K562 (cell line): ENCODE measurements around the gene DPP9. TPM values are rescaled to one million over a fixed set of nuclear protein-coding genes. Genes with fewer than 3 reads are reported as not detected.

Experiments
- ARID2 ChIP-seq: fragments of 450-650 bp; IDR thresholded peaks from 2 replicates; pipeline ENCODE4 v1.6.1; 2017; ENCODE audit warnings: antibody characterized with exemption, mild to moderate bottlenecking
- BRF1 ChIP-seq: IDR thresholded peaks from 3 replicates; pipeline ENCODE4 v1.6.1; 2011; ENCODE audit warnings: borderline replicate concordance, mild to moderate bottlenecking; ENCODE audit not compliant: insufficient read length; ENCODE audit errors: extremely low read depth
- CREB1 ChIP-seq, 2 experiments: sonication (generic) in 1 of 2; formaldehyde crosslinking in 1 of 2; IDR thresholded peaks; 2 replicates each; pipeline versions ENCODE4 v1.6.1 to v1.8.0; 2012 to 2022; ENCODE audit warnings: inconsistent platforms in 1 of 2, mild to moderate bottlenecking in 1 of 2, missing genetic modification reagents in 1 of 2, moderate library complexity in 1 of 2
- FOXA3 ChIP-seq, 2 experiments: fragments of 450-650 bp in 1 of 2; sonication (generic) in 1 of 2; formaldehyde crosslinking; IDR thresholded peaks in 1 of 2; conservative IDR thresholded peaks in 1 of 2; 2 replicates each; pipeline versions ENCODE4 v1.4.0 to v1.8.0; 2020 to 2022; ENCODE audit warnings: mild to moderate bottlenecking in 2 of 2, missing genetic modification reagents in 1 of 2
- GABPA ChIP-seq: fragments of 200-800 bp; sonication (Bioruptor generic); conservative IDR thresholded peaks from 2 replicates; pipeline ENCODE4 v1.6.1; 2016; ENCODE audit warnings: low read depth, missing genetic modification characterization, missing compliant biosample characterization
- HDAC1 ChIP-seq, 2 experiments: fragments of 450-650 bp; IDR thresholded peaks; 2 replicates each; pipeline ENCODE4 v1.6.1; 2016 to 2017; ENCODE audit warnings: inconsistent platforms in 1 of 2, mild to moderate bottlenecking in 1 of 2, moderate library complexity in 1 of 2
- MAFK ChIP-seq: IDR thresholded peaks from 2 replicates; pipeline ENCODE4 v1.6.1; 2011; ENCODE audit warnings: low read length, improper control_type of control experiment
- MYC ChIP-seq, 2 experiments: fragments of 250-450 bp in 1 of 2; sonication (Bioruptor Pico) in 1 of 2; IDR thresholded peaks; 2 replicates each; pipeline versions ENCODE4 v1.5.1 to v1.6.1; 2012 to 2021; ENCODE audit warnings: low read depth in 2 of 2, borderline replicate concordance in 1 of 2, improper control_type of control experiment in 1 of 2, low read length in 1 of 2, mild to moderate bottlenecking in 1 of 2, moderate library complexity in 1 of 2
- NFYB ChIP-seq: IDR thresholded peaks from 2 replicates; pipeline ENCODE4 v1.6.1; 2011; ENCODE audit warnings: mild to moderate bottlenecking, moderate library complexity; ENCODE audit not compliant: insufficient read length; ENCODE audit errors: extremely low read depth
- NR1H2 ChIP-seq: sonication (generic); formaldehyde crosslinking; IDR thresholded peaks from 2 replicates; pipeline ENCODE4 v1.4.0; 2020; ENCODE audit warnings: mild to moderate bottlenecking, missing genetic modification reagents
- PRDM10 ChIP-seq: fragments of 450-650 bp; IDR thresholded peaks from 2 replicates; pipeline ENCODE4 v1.6.1; 2018; ENCODE audit not compliant: partially characterized antibody
- PRMT5 ChIP-seq: sonication (generic); formaldehyde crosslinking; IDR thresholded peaks from 2 replicates; pipeline ENCODE4 v1.5.0; 2020; ENCODE audit warnings: missing genetic modification reagents
- SMAD3 ChIP-seq: fragments of 450-650 bp; formaldehyde crosslinking; conservative IDR thresholded peaks from 2 replicates; pipeline ENCODE4 v1.4.0; 2020; ENCODE audit warnings: mild to moderate bottlenecking
- SMAD4 ChIP-seq: fragments of 250-450 bp; sonication (Bioruptor Pico); conservative IDR thresholded peaks from 2 replicates; pipeline ENCODE4 v1.8.0; 2021; ENCODE audit warnings: inconsistent platforms, mild to moderate bottlenecking, moderate library complexity
- TARDBP ChIP-seq: fragments of 450-650 bp; IDR thresholded peaks from 2 replicates; pipeline ENCODE4 v1.6.1; 2016
- TBL1XR1 ChIP-seq, 2 experiments: IDR thresholded peaks; 2 replicates each; pipeline ENCODE4 v1.6.1; 2012; ENCODE audit warnings: improper control_type of control experiment in 2 of 2, low read length in 2 of 2, mild to moderate bottlenecking in 1 of 2
- THAP7 ChIP-seq: fragments of 250-450 bp; sonication (Bioruptor Pico); IDR thresholded peaks from 2 replicates; pipeline ENCODE4 v1.5.0; 2021
- ZBTB7A ChIP-seq: IDR thresholded peaks from 2 replicates; pipeline ENCODE4 v1.6.1; 2011; ENCODE audit warnings: low read depth, mild to moderate bottlenecking, low read length, moderate library complexity, borderline replicate concordance; ENCODE audit not compliant: control insufficient read depth
- ZBTB8A ChIP-seq: fragments of 450-650 bp; IDR thresholded peaks from 2 replicates; pipeline ENCODE4 v1.6.1; 2018; ENCODE audit warnings: mild to moderate bottlenecking, moderate library complexity; ENCODE audit not compliant: partially characterized antibody
- ZC3H11A ChIP-seq: IDR thresholded peaks from 2 replicates; pipeline ENCODE4 v1.6.1; 2012; ENCODE audit warnings: low read depth, low read length, improper control_type of control experiment
- ZNF224 ChIP-seq: sonication (generic); formaldehyde crosslinking; IDR thresholded peaks from 2 replicates; pipeline ENCODE4 v1.8.0; 2022; ENCODE audit warnings: mild to moderate bottlenecking, missing genetic modification reagents
- ZNF253 ChIP-seq: fragments of 250-450 bp; sonication (Bioruptor Pico); conservative IDR thresholded peaks from 2 replicates; pipeline ENCODE4 v1.6.1; 2021; ENCODE audit warnings: mild to moderate bottlenecking
- ZNF707 ChIP-seq: fragments of 250-450 bp; sonication (Bioruptor Pico); conservative IDR thresholded peaks from 2 replicates; pipeline ENCODE4 v1.8.0; 2022; ENCODE audit warnings: inconsistent platforms, mild to moderate bottlenecking, moderate library complexity
- ZNF77 ChIP-seq: fragments of 250-450 bp; sonication (Bioruptor Pico); IDR thresholded peaks from 2 replicates; pipeline ENCODE4 v1.5.0; 2020
- polyA plus RNA-seq, 8 experiments: library from polyadenylated mRNA; depleted of rRNA in 4 of 8; stranded (reverse) in 5 of 8; unstranded in 3 of 8; fragments of >200 nt; fragmentation: Nextera tagmentation in 2 of 8; fragmentation: Illumina TruSeq in 1 of 8; extraction: Ambion mirVana in 2 of 8; extraction: Trizol in 1 of 8; gene quantifications; 2 replicates each; pipeline versions ENCODE4 v1.2.1 to v1.2.3, GENCODE V29; 2011 to 2014; ENCODE audit warnings: inconsistent platforms in 1 of 8, missing spikeins in 1 of 8
- total RNA-seq, 7 experiments: library from RNA; depleted of rRNA in 6 of 7; stranded (reverse); fragments of >200 nt in 6 of 7; fragmentation: Illumina TruSeq in 2 of 7; extraction: Trizol in 2 of 7; gene quantifications; 2 replicates each; pipeline versions ENCODE4 v1.2.1 to v1.2.3, GENCODE V29; 2011 to 2021; ENCODE audit warnings: low replicate concordance in 1 of 7

The DPP9 gene
- total and polyA plus RNA-seq, 9 of the 15 experiments (the other 6 are each of a cell fraction or from before 2014, with no cell fraction given), result 0.90 to 66.7 (median 24.5) TPM

- TF ChIP-seq ZBTB7A (peak; percentile 62; the same call in 1 of the 2 replicates), CREB1 (IDR thresholded peaks at IDR 0.05) (no peak), CREB1 (CRISPR knock-in tag; IDR thresholded peaks at IDR 0.05) (peak; percentile 91), ARID2 (no peak), THAP7 (no peak), TBL1XR1 (IDR thresholded peaks at IDR 0.05; ENCODE audit: low read length in 2 of 2) (peak in 1 of 2 experiments; percentile 51; a peak in 1 of 4 replicates), FOXA3 (CRISPR knock-in tag; conservative IDR thresholded peaks at IDR 0.05 in 1 of 2, IDR thresholded peaks at IDR 0.05 in 1 of 2) (peak in 1 of 2 experiments; percentile 96; a peak in 2 of 4 replicates), BRF1 (no peak), ZBTB8A (no peak), SMAD4 (CRISPR knock-in tag) (peak; percentile 91), NR1H2 (CRISPR knock-in tag) (peak; percentile 99), MYC (IDR thresholded peaks at IDR 0.05; ENCODE audit: low read depth, low read length) (0 out of 2 replicates have a peak, but pooled peaks have one; percentile 45), MYC (CRISPR knock-in tag; IDR thresholded peaks at IDR 0.05; ENCODE audit: borderline replicate concordance, low read depth) (no peak), MAFK (no peak), ZC3H11A (no peak), PRMT5 (CRISPR knock-in tag) (peak; percentile 99), ZNF77 (CRISPR knock-in tag) (no peak), PRDM10 (no peak), ZNF707 (CRISPR knock-in tag) (peak; percentile 73), SMAD3 (CRISPR knock-in tag) (peak; percentile 81; the same call in 1 of the 2 replicates), TARDBP (peak; percentile 99), ZNF253 (CRISPR knock-in tag) (no peak), NFYB (no peak), GABPA (tag) (peak; percentile 38; the same call in 1 of the 2 replicates), HDAC1 (IDR thresholded peaks at IDR 0.05) (peak; percentile 93 to 100), ZNF224 (peak; percentile 99)
These were observed 45.5 kb upstream of the DPP9 start (continued) for GRCh38 chr19:4768934-4769777.
